Ectodermal cell (in vitro differentiated cells): Measurements from ENCODE around the gene LRMDA.

ENCODE experiments used
- H3K27ac ChIP-seq: 2 replicates; pipeline ENCODE4 v1.7.0; 2013; ENCODE audit warnings: mild to moderate bottlenecking, low read depth, low read length; ENCODE audit not compliant: insufficient read depth, poor library complexity, severe bottlenecking
- H3K27me3 ChIP-seq: 2 replicates; pipeline ENCODE4 v1.7.0; 2013; ENCODE audit warnings: mild to moderate bottlenecking, low read length; ENCODE audit not compliant: insufficient read depth, control insufficient read depth, poor library complexity, severe bottlenecking
- H3K36me3 ChIP-seq: one replicate; pipeline ENCODE4 v1.7.0; 2013; ENCODE audit warnings: low read length; ENCODE audit not compliant: control insufficient read depth, insufficient read depth
- H3K4me1 ChIP-seq: one replicate; pipeline ENCODE4 v1.7.0; 2013; ENCODE audit warnings: low read length; ENCODE audit not compliant: control insufficient read depth, insufficient read depth
- H3K4me3 ChIP-seq: 2 replicates; pipeline ENCODE4 v1.7.0; 2013; ENCODE audit warnings: low read depth, low read length, control low read depth; ENCODE audit not compliant: insufficient read depth
- H3K9me3 ChIP-seq: 2 replicates; pipeline ENCODE4 v1.7.0; 2013; ENCODE audit warnings: mild to moderate bottlenecking, low read length, moderate library complexity; ENCODE audit not compliant: control insufficient read depth
- WGBS, 2 experiments: methylation state at CpG; one replicate each; pipeline ENCODE4 v1.1.7; 2013; ENCODE audit warnings: missing lambda C conversion rate in 2 of 2; 5-methylcytosine and 5-hydroxymethylcytosine counted together

LRMDA gene

GRCh38 chr10:76548716-76549115 lies 1117.3 kb downstream of the LRMDA start:
- 91 to 95% methylated on average over 1 of the region's 1 CpG for WGBS, 2 experiments
- Histone ChIP-seq H3K4me1 (peaks cover 4% of the 10 kb centered on the region), H3K27me3 (no peaks in the 10 kb centered on the region), H3K9me3 (no peaks in the 10 kb centered on the region), H3K4me3 (no peak overlapping the region), H3K27ac (no peak overlapping the region), H3K36me3 (no peaks in the 10 kb centered on the region)

GRCh38 chr10:76549171-76549570 lies 1117.7 kb downstream of the LRMDA start:
- Histone ChIP-seq H3K4me1 (peaks cover 4% of the 10 kb centered on the region), H3K36me3 (no peaks in the 10 kb centered on the region), H3K4me3 (no peak overlapping the region), H3K27me3 (no peaks in the 10 kb centered on the region), H3K9me3 (no peaks in the 10 kb centered on the region), H3K27ac (no peak overlapping the region)
- 91 to 92% methylated on average over 3 of the region's 3 CpGs for WGBS, 2 experiments

- H3K4me1 ChIP-seq = peaks cover 4% of the 10 kb centered on the region
- 71 to 83% methylated on average over 1 of the region's 1 CpG for WGBS, 2 experiments
- no peaks in the 10 kb centered on the region for H3K36me3 ChIP-seq
- no peak overlapping the region for H3K27ac ChIP-seq
- H3K27me3 ChIP-seq = no peaks in the 10 kb centered on the region
- no peak overlapping the region for H3K4me3 ChIP-seq
- H3K9me3 ChIP-seq = no peaks in the 10 kb centered on the region
Measured at GRCh38 chr10:76550806-76551205, 1119.4 kb downstream of the LRMDA start.

- no peak overlapping the region for H3K27ac ChIP-seq
- no peaks in the 10 kb centered on the region for H3K27me3 ChIP-seq
- H3K9me3 ChIP-seq = no peaks in the 10 kb centered on the region
- H3K4me1 ChIP-seq = peaks cover 4% of the 10 kb centered on the region
- WGBS, 2 experiments = 96 to 97% methylated on average over 1 of the region's 1 CpG
- no peak overlapping the region for H3K4me3 ChIP-seq
- no peaks in the 10 kb centered on the region for H3K36me3 ChIP-seq
Measured at GRCh38 chr10:76552091-76552873, 1120.9 kb downstream of the LRMDA start.

GRCh38 chr10:76553263-76554032 lies 1122.0 kb downstream of the LRMDA start:
- H3K4me3 ChIP-seq = no peak overlapping the region
- no peaks in the 10 kb centered on the region for H3K27me3 ChIP-seq
- no peaks in the 10 kb centered on the region for H3K36me3 ChIP-seq
- H3K4me1 ChIP-seq = peaks cover 4% of the 10 kb centered on the region
- H3K27ac ChIP-seq = no peak overlapping the region
- H3K9me3 ChIP-seq = no peaks in the 10 kb centered on the region
- 87 to 89% methylated on average over 16 to 17 of the region's 17 CpGs for WGBS, 2 experiments

GRCh38 chr10:76554033-76554408 lies 1122.6 kb downstream of the LRMDA start:
- H3K27ac ChIP-seq = no peak overlapping the region
- peaks cover 4% of the 10 kb centered on the region for H3K4me1 ChIP-seq
- no peaks in the 10 kb centered on the region for H3K36me3 ChIP-seq
- whole genome bisulfite sequencing, 2 experiments = 90 to 92% methylated on average over 7 of the region's 7 CpGs
- no peaks in the 10 kb centered on the region for H3K27me3 ChIP-seq
- no peaks in the 10 kb centered on the region for H3K9me3 ChIP-seq
- no peak overlapping the region for H3K4me3 ChIP-seq

- Histone ChIP-seq H3K27me3 (no peaks in the 10 kb centered on the region), H3K9me3 (no peaks in the 10 kb centered on the region), H3K27ac (no peak overlapping the region), H3K4me3 (no peak overlapping the region), H3K4me1 (peaks cover 4% of the 10 kb centered on the region), H3K36me3 (no peaks in the 10 kb centered on the region)
- 88 to 91% methylated on average over 6 of the region's 6 CpGs for WGBS, 2 experiments
Measured at GRCh38 chr10:76554478-76554877, 1123.1 kb downstream of the LRMDA start.

- no peak overlapping the region for H3K27ac ChIP-seq
- H3K9me3 ChIP-seq = no peaks in the 10 kb centered on the region
- H3K4me3 ChIP-seq = no peak overlapping the region
- WGBS, 2 experiments = 92 to 94% methylated on average over 2 of the region's 2 CpGs
- peaks cover 4% of the 10 kb centered on the region for H3K4me1 ChIP-seq
- H3K27me3 ChIP-seq = no peaks in the 10 kb centered on the region
- H3K36me3 ChIP-seq = no peaks in the 10 kb centered on the region
Measured at GRCh38 chr10:76555067-76555670, 1123.7 kb downstream of the LRMDA start.

GRCh38 chr10:76557366-76557765 lies 1125.9 kb downstream of the LRMDA start:
- Histone ChIP-seq H3K4me3 (no peak overlapping the region), H3K4me1 (no peaks in the 10 kb centered on the region), H3K27me3 (no peaks in the 10 kb centered on the region), H3K27ac (no peak overlapping the region), H3K9me3 (no peaks in the 10 kb centered on the region), H3K36me3 (no peaks in the 10 kb centered on the region)
- 94 to 95% methylated on average over 4 of the region's 4 CpGs for WGBS, 2 experiments

- Histone ChIP-seq H3K36me3 (no peaks in the 10 kb centered on the region), H3K9me3 (no peaks in the 10 kb centered on the region), H3K27me3 (no peaks in the 10 kb centered on the region), H3K27ac (no peak overlapping the region), H3K4me3 (no peak overlapping the region), H3K4me1 (no peaks in the 10 kb centered on the region)
- 78 to 82% methylated on average over 1 of the region's 1 CpG for WGBS, 2 experiments
Measured at GRCh38 chr10:76558586-76558985, 1127.2 kb downstream of the LRMDA start.
